HEK293T (cell line): ENCODE measurements around the gene UMAD1.

Source experiments
- ARNT ChIP-seq: fragments of 450-650 bp; IDR thresholded peaks from 2 replicates; pipeline ENCODE4 v1.6.1; 2017; ENCODE audit warnings: mild to moderate bottlenecking
- ELF4 ChIP-seq: fragments of 450-650 bp; IDR thresholded peaks from 2 replicates; pipeline ENCODE4 v1.6.1; 2017; ENCODE audit warnings: antibody characterized with exemption
- FOXA1 ChIP-seq: fragments of 450-650 bp; IDR thresholded peaks from 2 replicates; pipeline ENCODE4 v1.6.1; 2016; ENCODE audit warnings: mild to moderate bottlenecking
- FOXK2 ChIP-seq: fragments of 450-650 bp; IDR thresholded peaks from 2 replicates; pipeline ENCODE4 v1.6.1; 2016; ENCODE audit warnings: mild to moderate bottlenecking
- L3MBTL2 ChIP-seq: fragments of 450-650 bp; conservative IDR thresholded peaks from 2 replicates; pipeline ENCODE4 v1.6.1; 2016; ENCODE audit warnings: mild to moderate bottlenecking
- PKNOX1 ChIP-seq: fragments of 450-650 bp; IDR thresholded peaks from 2 replicates; pipeline ENCODE4 v1.6.1; 2016
- SP1 ChIP-seq: fragments of 450-650 bp; IDR thresholded peaks from 2 replicates; pipeline ENCODE4 v1.6.1; 2017
- SUZ12 ChIP-seq: fragments of 450-650 bp; IDR thresholded peaks from 2 replicates; pipeline ENCODE4 v1.6.1; 2016; ENCODE audit warnings: mild to moderate bottlenecking
- TARDBP ChIP-seq: fragments of 450-650 bp; IDR thresholded peaks from 2 replicates; pipeline ENCODE4 v1.6.1; 2016
- ZNF384 ChIP-seq: fragments of 450-650 bp; IDR thresholded peaks from 2 replicates; pipeline ENCODE4 v1.6.1; 2016

GRCh38 chr7:7832518-7832917 lies 192.0 kb downstream of the UMAD1 start:
- no peak for TF ChIP-seq ARNT
- TF ChIP-seq FOXK2 = no peak
- no peak for TF ChIP-seq ELF4
- no peak for TF ChIP-seq PKNOX1
- TF ChIP-seq FOXA1 = no peak
- TF ChIP-seq SP1 = no peak
- TF ChIP-seq SUZ12 = no peak
- no peak for TF ChIP-seq ZNF384
- no peak for TF ChIP-seq TARDBP
- TF ChIP-seq L3MBTL2 = no peak
